Panc1 (cell line): Measurements from ENCODE around the gene NOTCH3.

Source experiments
- CTCF ChIP-seq: fragments of 450-650 bp; IDR thresholded peaks from 2 replicates; pipeline ENCODE4 v1.5.1; 2017; ENCODE audit warnings: mild to moderate bottlenecking
- POLR2AphosphoS5 ChIP-seq: IDR thresholded peaks from 2 replicates; pipeline ENCODE4 v1.6.1; 2012; ENCODE audit warnings: mild to moderate bottlenecking, low read depth, low read length, moderate library complexity
- REST ChIP-seq, 2 experiments: IDR thresholded peaks; 2 replicates each; pipeline ENCODE4 v1.6.1; 2011 to 2012; ENCODE audit warnings: low read depth in 2 of 2, control low read depth in 1 of 2, low read length in 1 of 2, mild to moderate bottlenecking in 1 of 2, moderate library complexity in 1 of 2; ENCODE audit not compliant: insufficient read depth in 1 of 2
- SIN3A ChIP-seq: IDR thresholded peaks from 2 replicates; pipeline ENCODE4 v1.6.1; 2012; ENCODE audit warnings: low read depth, mild to moderate bottlenecking, low read length, moderate library complexity, borderline replicate concordance; ENCODE audit not compliant: insufficient read depth
- TCF7L2 ChIP-seq: IDR thresholded peaks from 2 replicates; pipeline ENCODE4 v1.6.1; 2011; ENCODE audit warnings: mild to moderate bottlenecking, low read depth, low read length, inconsistent platforms

GRCh38 chr19:15112385-15112784, 88.4 kb downstream of the NOTCH3 start:
- no peak; the same call in 1 of the 2 replicates for TF ChIP-seq CTCF
- no peak for TF ChIP-seq REST (IDR thresholded peaks at IDR 0.05; ENCODE audit: insufficient read depth in 1 of 2, low read depth in 2 of 2, low read length in 1 of 2)
- no peak for TF ChIP-seq POLR2AphosphoS5
- TF ChIP-seq TCF7L2: no peak
- no peak for TF ChIP-seq SIN3A
